Stimulated activated CD8-positive, alpha-beta memory T cell treated with anti-CD3 and anti-CD28 coated beads, Interleukin-2, amount 100 ng/mL, for 1 hour (primary cell): ENCODE results near the gene GLOD4.
"Not testable (repeated sequence)": the region's sequence is repeated elsewhere in the genome, so short reads cannot be mapped to it uniquely, and the experiment has no call there.

Experiments
- DNase-seq, 2 donors: peaks; one replicate each; pipeline ENCODE4 v3.0.0-alpha.2; 2020; ENCODE audit warnings: low read depth in 2 of 2

GLOD4 gene

GRCh38 chr17:781805-782731 is at the start of gene GLOD4, which contains the start of gene MRM3:
Gene GLOD4 (minus strand): TSS chr17:782280. CDS start chr17:782255, 25 bp downstream.
Gene MRM3 (plus strand): TSS chr17:782353. CDS start chr17:782379, 26 bp downstream.
- DNase-seq = peak; percentile 88 to 94

- DNase-seq = no peak
These were observed 48.9 kb upstream of the GLOD4 start for GRCh38 chr17:830950-831349.

GRCh38 chr17:830381-830780 is 48.3 kb upstream of the GLOD4 start:
- no peak for DNase-seq

GRCh38 chr17:829614-830013 is 47.5 kb upstream of the GLOD4 start:
- DNase-seq = not testable (repeated sequence)

- no peak for DNase-seq
These were observed 46.7 kb upstream of the GLOD4 start for GRCh38 chr17:828761-829160.

- no peak for DNase-seq
These were observed 44.7 kb upstream of the GLOD4 start for GRCh38 chr17:826778-827177.

GRCh38 chr17:825216-825615 is 43.1 kb upstream of the GLOD4 start:
- no peak for DNase-seq

- DNase-seq = no peak
These were observed 42.3 kb upstream of the GLOD4 start for GRCh38 chr17:824378-824777.

GRCh38 chr17:823501-823902 is 41.4 kb upstream of the GLOD4 start:
- no peak for DNase-seq

GRCh38 chr17:819251-819650 is 37.2 kb upstream of the GLOD4 start:
- no peak for DNase-seq

GRCh38 chr17:814371-814770 is 32.3 kb upstream of the GLOD4 start:
- DNase-seq = no peak

GRCh38 chr17:812638-813204 is 30.6 kb upstream of the GLOD4 start:
- DNase-seq = no peak

- no peak for DNase-seq
These were observed 29.1 kb upstream of the GLOD4 start for GRCh38 chr17:811051-811784.

GRCh38 chr17:807523-808294 is 25.6 kb upstream of the GLOD4 start:
- DNase-seq = no peak

GRCh38 chr17:806781-807522 is 24.9 kb upstream of the GLOD4 start:
- no peak for DNase-seq

- no peak for DNase-seq
These were observed 24.3 kb upstream of the GLOD4 start for GRCh38 chr17:806346-806745.

- DNase-seq = not testable (repeated sequence)
These were observed 23.8 kb upstream of the GLOD4 start for GRCh38 chr17:805886-806285.

GRCh38 chr17:804541-805435 is 22.7 kb upstream of the GLOD4 start:
- DNase-seq = no peak

- no peak for DNase-seq
These were observed 21.1 kb upstream of the GLOD4 start for GRCh38 chr17:802901-803881.
